Measurements from ENCODE around the gene TRMT11. TPM values are rescaled to one million over a fixed set of nuclear protein-coding genes. Genes with fewer than 3 reads are reported as not detected.

Gene TRMT11
- total and polyA plus RNA-seq, 2 donors from 2014 or later = 10.6 to 25.1 TPM

DNA sequence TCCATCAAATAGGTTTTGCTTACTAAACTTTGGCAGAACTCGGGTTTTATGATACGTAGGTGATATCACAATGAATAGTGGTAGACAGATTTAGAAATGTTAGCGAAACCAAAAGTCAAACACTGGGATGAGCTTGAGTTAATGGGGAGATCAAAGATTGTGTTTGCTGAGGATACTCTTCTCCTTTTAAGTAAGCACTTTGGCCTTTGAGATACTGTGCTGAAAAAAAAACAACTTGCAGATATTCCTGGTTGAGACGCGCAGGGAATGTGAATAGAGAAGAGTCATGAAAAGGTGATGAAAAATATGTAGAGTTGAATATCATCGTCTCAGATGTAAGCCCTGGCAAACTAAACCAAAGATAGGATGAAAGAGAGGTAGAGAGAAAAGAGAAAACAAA is 48.3 kb downstream of the TRMT11 start:
- intact Hi-C loops (cut with DNase I) = no loop called here
- Histone ChIP-seq H3K36me3 (ENCODE audit: control insufficient read depth in 2 of 3, insufficient read depth in 3 of 3, low read length in 3 of 3) (peaks cover 0 to 5% (median 0%) of the 10 kb centered on the region in 3 donors), H3K27ac (ENCODE audit: low read depth in 2 of 2, low read length in 2 of 2) (no peak overlapping the region), H3K9ac (ENCODE audit: low read length in 3 of 3) (no peak overlapping the region), H3K4me1 (ENCODE audit: control insufficient read depth in 2 of 3, insufficient read depth in 2 of 3, low read depth in 1 of 3, low read length in 3 of 3) (no peaks in the 10 kb centered on the region), H3K4me3 (ENCODE audit: low read length in 3 of 3) (no peak overlapping the region), H3K27me3 (ENCODE audit: control insufficient read depth, insufficient read depth, low read length) (no peaks in the 10 kb centered on the region), H3K9me3 (ENCODE audit: control insufficient read depth in 2 of 3, insufficient read depth in 1 of 3, low read length in 3 of 3) (no peaks in the 10 kb centered on the region)
- FAIRE-seq (no peak), DNase-seq (no peak)
- TF ChIP-seq CTCF (IDR thresholded peaks at IDR 0.05; ENCODE audit: borderline replicate concordance, extremely low read depth, insufficient read depth) = no peak

GRCh38 chr6:126035764-126036163 is 49.4 kb downstream of the TRMT11 start:
- H3K36me3 ChIP-seq (ENCODE audit: control insufficient read depth in 2 of 3, insufficient read depth in 3 of 3, low read length in 3 of 3) = peaks cover 0 to 5% (median 0%) of the 10 kb centered on the region in 3 donors
- no peaks in the 10 kb centered on the region for H3K9me3 ChIP-seq (ENCODE audit: control insufficient read depth in 2 of 3, insufficient read depth in 1 of 3, low read length in 3 of 3)
- no peaks in the 10 kb centered on the region for H3K27me3 ChIP-seq (ENCODE audit: control insufficient read depth, insufficient read depth, low read length)
- DNase-seq = no peak
- intact Hi-C loops (cut with DNase I) = no loop called here
- no peak for FAIRE-seq
- no peak overlapping the region for H3K27ac ChIP-seq (ENCODE audit: low read depth in 2 of 2, low read length in 2 of 2)
- no peak overlapping the region for H3K4me3 ChIP-seq (ENCODE audit: low read length in 3 of 3)
- H3K9ac ChIP-seq (ENCODE audit: low read length in 3 of 3) = no peak overlapping the region
- TF ChIP-seq CTCF (IDR thresholded peaks at IDR 0.05; ENCODE audit: borderline replicate concordance, extremely low read depth, insufficient read depth) = no peak
- H3K4me1 ChIP-seq (ENCODE audit: control insufficient read depth in 2 of 3, insufficient read depth in 2 of 3, low read depth in 1 of 3, low read length in 3 of 3) = no peaks in the 10 kb centered on the region

DNA sequence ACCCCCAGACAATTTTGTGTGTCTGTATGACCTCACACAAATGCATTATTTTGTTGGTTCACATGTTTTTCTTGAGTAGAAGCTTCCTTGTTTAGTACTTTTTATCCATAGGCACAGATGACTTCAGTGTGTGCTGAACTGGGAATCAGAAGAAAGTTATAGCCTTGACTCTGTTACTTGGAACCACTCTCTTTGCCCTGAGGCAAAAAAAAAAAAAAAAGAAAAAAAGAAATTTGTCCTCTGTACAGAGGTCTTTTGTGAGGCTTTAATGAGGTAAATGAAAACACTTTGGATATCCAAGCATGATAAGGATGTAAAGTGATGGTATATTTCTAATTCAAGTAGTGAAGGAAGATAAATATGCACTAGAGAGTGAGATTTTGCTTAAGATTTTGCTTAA is 51.9 kb downstream of the TRMT11 start:
- TF ChIP-seq CTCF (IDR thresholded peaks at IDR 0.05; ENCODE audit: borderline replicate concordance, extremely low read depth, insufficient read depth) = no peak
- H3K27ac ChIP-seq (ENCODE audit: low read depth in 2 of 2, low read length in 2 of 2) = no peak overlapping the region
- intact Hi-C loops (cut with DNase I) = no loop called here
- no peak overlapping the region for H3K9ac ChIP-seq (ENCODE audit: low read length in 3 of 3)
- peaks cover 0 to 4% (median 0%) of the 10 kb centered on the region in 3 donors for H3K4me1 ChIP-seq (ENCODE audit: control insufficient read depth in 2 of 3, insufficient read depth in 2 of 3, low read depth in 1 of 3, low read length in 3 of 3)
- no peaks in the 10 kb centered on the region for H3K27me3 ChIP-seq (ENCODE audit: control insufficient read depth, insufficient read depth, low read length)
- DNase-seq (no peak), FAIRE-seq (no peak)
- no peak overlapping the region for H3K4me3 ChIP-seq (ENCODE audit: low read length in 3 of 3)
- no peaks in the 10 kb centered on the region for H3K9me3 ChIP-seq (ENCODE audit: control insufficient read depth in 2 of 3, insufficient read depth in 1 of 3, low read length in 3 of 3)
- peaks cover 0 to 2% (median 0%) of the 10 kb centered on the region in 3 donors for H3K36me3 ChIP-seq (ENCODE audit: control insufficient read depth in 2 of 3, insufficient read depth in 3 of 3, low read length in 3 of 3)

- DNase-seq (no peak), FAIRE-seq (no peak)
- Histone ChIP-seq H3K36me3 (ENCODE audit: control insufficient read depth in 2 of 3, insufficient read depth in 3 of 3, low read length in 3 of 3) (peaks cover 0 to 2% (median 0%) of the 10 kb centered on the region in 3 donors), H3K4me1 (ENCODE audit: control insufficient read depth in 2 of 3, insufficient read depth in 2 of 3, low read depth in 1 of 3, low read length in 3 of 3) (peaks cover 0 to 4% (median 0%) of the 10 kb centered on the region in 3 donors), H3K27ac (ENCODE audit: low read depth in 2 of 2, low read length in 2 of 2) (no peak overlapping the region), H3K27me3 (ENCODE audit: control insufficient read depth, insufficient read depth, low read length) (no peaks in the 10 kb centered on the region), H3K9me3 (ENCODE audit: control insufficient read depth in 2 of 3, insufficient read depth in 1 of 3, low read length in 3 of 3) (no peaks in the 10 kb centered on the region), H3K4me3 (ENCODE audit: low read length in 3 of 3) (no peak overlapping the region), H3K9ac (ENCODE audit: low read length in 3 of 3) (no peak overlapping the region)
- TF ChIP-seq CTCF (IDR thresholded peaks at IDR 0.05; ENCODE audit: borderline replicate concordance, extremely low read depth, insufficient read depth) = no peak
- intact Hi-C loops (cut with DNase I) = no loop called here
Measured at GRCh38 chr6:126039284-126039683, 52.9 kb downstream of the TRMT11 start.
